Stimulated activated CD4-positive, alpha-beta T cell treated with anti-CD3 and anti-CD28 coated beads, Interleukin-12 subunit alpha, Interleukin-12 subunit beta, amount 100 ng/mL, for 4 hours (primary cell): ENCODE data around the gene DEFB132.

Experiments
- DNase-seq: peaks from one replicate; pipeline ENCODE4 v3.0.0-alpha.2; 2020

The DEFB132 gene

DNA sequence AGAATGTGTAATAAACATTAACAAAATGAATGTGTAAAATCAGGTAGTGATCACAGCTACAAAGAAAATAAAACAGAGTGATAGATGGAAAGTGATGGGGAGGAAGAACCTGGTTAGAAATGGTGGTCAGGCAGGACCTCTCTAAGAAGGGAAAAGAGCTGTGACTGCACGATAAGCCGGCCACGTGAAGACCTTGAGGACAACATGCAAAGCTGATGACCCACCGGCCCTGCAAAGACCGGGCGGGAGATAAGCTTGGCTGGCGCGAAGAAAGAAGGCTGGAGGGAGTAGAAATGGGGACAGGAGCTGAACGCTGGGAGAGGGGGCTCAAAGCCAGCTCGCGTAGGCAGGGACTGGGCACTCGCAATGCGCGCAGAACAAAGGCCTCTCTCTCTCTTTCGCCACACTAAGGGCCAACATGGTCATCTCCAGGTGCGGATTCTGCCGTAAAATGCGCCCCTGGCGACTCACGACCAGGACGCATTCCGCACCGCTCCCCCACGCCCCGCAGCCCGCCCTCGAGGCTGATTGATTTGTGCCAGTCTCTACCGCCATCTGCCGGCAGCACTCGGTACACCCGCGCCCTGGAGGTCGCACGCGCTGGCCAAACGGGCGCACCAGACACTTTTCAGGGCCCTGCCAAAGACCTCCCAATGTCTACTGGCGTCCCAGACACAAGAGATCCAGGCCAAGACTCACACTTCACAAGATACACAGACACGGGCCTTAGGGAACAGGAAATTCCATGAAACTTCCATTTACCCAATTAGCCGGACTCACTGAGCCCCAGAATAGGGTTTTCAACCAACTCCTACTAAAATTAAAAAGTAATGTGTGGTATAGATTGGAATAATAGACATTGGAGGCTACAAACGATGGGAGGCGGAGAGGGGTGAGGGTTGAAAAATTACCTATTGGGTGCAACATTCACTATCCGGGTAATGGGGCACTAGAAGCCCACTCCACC is 9.4 kb downstream of the DEFB132 start:
- DNase-seq: peak; percentile 89

DNA sequence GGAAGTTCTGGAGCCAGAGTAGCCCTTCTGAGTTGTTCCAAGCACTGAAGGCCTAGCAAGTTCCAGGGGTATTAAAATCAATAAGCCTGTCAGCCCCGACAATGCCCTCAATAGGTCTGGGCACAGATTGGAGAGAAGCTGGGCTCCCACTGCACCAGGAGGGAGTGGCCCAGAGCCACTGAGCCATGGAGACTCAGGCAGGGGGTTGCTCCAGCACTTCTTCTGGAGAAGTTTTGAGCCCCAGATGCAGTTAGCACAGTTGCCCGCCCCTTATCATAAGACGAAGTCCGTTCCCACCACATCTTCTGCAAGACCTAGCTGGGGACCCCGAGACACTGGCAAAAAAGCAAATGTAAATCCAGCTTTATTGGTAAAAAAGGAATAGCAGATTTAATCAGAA is 13.0 kb downstream of the DEFB132 start:
- DNase-seq: no peak

DNA sequence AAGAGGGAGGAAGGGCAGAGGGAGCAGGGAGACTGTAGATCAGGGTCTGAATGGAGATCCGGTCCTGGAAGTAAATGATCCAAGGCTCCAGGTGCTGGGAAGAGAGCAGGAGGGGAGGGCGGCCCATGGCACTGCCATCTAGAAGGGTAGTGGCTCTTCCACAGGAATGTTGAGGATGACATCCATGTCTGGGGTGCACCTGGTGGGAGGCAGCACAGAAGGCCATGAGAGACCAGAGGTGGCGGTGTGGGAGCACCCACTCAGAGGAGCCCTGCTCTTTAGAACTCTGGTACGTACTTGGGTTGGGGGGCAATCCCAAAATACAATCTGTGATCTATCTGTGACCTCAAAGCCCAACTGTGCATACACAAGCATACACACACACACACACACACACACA is 13.5 kb downstream of the DEFB132 start:
- no peak for DNase-seq

DNA sequence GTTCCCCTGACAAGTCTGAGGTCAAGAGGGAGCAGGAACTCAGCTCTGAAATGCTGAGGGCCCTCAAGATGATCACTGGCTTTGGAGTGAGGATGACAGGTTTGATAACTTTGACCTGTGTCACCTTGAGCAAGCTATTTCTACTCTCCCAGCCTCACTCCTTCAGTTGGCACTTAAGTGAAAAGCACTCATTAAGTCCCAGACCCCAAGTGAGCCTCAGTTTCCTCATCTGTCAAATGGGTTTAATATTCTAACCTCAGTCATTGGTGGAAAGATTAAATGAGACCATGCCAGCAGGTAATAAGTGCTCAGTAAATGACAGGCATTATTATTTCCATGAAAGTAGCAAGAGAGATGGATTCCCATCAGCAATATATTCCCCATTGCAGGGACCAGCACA is 14.0 kb downstream of the DEFB132 start:
- no peak for DNase-seq

DNA sequence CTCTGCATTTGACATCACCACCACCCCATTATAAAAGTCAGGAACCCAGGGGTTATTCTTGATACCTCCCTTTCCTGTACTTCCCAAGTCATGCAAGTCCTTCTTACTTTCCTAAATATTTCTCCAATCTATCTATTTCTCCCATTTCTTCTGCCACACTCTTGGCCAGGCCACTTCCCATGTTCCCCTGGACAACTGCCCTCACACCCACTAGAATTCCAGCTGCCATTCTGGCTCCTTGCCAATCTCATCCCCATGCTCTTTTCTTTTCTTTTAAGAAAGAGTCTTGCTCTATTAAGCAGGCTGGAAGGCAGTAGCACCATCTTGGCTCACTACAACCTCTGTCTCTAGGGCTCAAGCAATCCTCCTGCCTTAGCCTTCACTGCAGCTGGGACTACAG is 15.2 kb downstream of the DEFB132 start:
- DNase-seq: no peak

GRCh38 chr20:273884-274283 is 16.4 kb downstream of the DEFB132 start:
- DNase-seq: no peak

DNA sequence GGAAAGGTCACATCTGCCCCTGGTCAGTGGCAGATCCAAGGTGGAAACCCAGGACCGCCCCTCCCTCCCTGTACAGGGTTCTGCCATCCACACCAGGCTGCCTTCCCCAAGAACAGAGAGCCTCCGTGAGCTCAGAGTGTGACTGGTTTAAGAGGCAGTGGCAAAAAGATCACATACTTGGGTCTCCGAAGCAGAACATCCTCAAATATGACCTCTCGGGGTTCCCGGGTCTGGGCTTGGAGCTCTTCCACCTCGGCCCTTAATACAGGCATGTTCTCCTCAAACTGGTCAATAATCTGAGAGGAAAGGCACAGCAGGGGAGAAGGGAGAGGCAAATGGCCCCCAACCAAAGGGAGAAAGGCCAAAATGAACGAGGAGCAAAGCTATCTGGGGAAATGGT is 18.3 kb downstream of the DEFB132 start:
- no peak for DNase-seq

DNA sequence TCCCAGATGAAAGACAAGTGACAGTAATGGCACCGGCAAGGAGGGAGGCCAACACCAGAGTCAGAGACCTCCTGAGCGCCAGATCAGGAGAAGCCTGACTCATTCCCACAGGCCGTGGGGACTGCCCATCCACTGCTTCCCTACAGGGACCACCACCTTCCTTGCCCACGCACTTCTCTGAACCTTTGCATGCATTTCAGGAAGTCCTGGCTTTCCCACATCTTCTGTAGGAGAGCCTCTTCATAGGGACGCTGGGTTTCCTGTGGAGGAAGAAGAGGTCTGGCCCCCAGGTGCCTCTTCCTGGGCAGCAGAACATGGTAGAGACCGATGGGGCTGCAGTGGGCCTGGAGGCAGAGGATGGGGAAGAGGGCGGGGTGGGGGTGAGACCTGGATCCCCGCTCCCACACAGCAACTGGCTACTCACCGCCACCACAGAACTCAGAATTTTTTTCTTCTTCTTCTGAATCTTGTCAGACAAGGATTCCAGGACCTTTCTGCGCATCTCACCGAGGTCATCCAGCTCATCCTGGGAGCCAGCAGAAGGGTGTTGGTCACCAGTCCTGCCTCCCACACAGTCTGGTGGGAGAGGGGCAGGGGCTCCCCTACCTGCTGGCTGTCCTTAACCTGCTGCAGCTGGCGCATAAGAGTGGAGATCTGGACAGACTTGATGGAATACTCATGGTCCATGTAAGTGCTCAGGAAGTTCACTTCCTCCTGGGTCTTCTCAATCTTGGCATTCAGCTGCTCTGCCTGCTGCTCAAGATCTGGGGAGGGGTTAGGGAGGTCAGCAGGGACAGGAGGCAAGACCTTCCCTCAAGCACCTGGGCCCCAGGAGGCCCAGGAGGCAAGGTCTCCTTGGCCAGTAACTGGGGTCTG is 19.3 kb downstream of the DEFB132 start:
- DNase-seq: no peak

DNA sequence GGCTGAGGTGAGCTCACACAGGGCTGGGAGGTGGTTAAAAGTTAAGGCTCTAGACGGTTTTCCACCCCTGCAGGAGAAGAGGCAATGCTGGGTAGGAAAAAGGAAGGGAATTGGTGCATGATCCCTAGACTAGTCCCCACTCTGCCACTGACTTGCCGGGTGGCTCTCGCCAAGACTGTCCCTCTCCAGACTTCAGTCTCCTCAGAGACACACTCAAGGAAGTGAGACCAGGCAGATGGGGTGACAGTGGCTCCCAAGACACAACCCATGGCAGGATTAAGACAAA is 19.9 kb downstream of the DEFB132 start:
- no peak for DNase-seq

DNA sequence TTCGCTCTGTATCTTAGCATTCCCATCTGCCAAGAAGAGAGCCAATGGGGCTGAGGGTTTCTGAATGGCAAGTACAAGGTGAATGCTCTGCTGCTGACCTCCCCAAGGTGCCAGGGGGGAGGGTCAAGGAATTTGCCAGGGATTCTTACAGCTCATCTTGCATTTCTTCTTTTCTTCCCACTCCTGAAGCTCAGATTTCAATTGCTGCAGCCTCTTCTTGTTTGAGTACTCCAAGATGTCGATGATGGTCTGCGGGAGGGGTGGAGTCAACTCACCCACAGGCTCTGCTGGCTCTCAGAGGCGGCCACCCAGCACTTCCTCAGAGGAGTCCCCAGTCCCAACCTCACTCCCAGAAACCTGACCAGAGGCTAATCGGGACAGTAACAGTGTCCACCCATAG is 20.7 kb downstream of the DEFB132 start:
- no peak for DNase-seq

- DNase-seq: no peak
Observed at GRCh38 chr20:278607-279571, 21.4 kb downstream of the DEFB132 start.

DNA sequence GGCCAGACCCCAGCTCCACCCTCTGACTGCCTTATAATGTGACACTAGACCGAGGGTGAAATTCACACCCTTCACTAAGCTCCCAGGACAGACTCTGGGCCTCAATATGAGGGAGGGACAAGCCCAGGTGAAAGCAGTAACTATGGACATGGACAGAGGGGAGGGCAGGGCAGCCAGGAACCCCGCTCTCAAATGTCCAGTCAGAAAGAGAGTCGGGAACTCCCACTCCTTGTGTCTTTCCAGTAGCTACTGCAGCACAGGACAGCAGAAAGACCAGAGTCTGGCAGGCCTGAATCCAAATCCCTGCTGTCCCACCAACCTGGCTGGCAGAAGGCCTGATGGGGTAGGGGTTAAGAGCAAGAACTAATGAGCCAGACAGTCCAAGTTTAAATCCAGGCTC is 26.6 kb downstream of the DEFB132 start:
- no peak for DNase-seq

DNA sequence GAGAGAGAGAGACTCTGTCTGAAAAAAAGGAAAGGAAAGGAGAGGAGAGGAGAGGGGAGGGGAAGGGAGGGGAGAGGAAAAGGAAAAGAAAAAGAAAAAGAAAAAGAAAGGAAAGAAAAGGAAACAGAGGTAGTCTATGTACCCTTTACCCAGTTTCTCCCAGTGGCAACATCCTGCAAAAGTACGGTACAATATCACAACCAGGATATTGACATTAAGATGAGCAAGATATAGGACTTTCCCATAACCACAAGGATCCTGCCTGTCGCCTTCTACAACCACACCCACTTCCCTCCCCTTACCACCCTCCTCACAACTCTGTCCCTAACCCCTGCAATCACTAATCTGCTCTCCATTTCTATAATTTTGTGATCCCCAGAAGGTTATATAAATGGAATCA is 29.0 kb downstream of the DEFB132 start:
- no peak for DNase-seq

- DNase-seq: no peak
Observed at GRCh38 chr20:288956-289692, 31.6 kb downstream of the DEFB132 start.

GRCh38 chr20:289693-290083 is 32.2 kb downstream of the DEFB132 start:
- no peak for DNase-seq

DNA sequence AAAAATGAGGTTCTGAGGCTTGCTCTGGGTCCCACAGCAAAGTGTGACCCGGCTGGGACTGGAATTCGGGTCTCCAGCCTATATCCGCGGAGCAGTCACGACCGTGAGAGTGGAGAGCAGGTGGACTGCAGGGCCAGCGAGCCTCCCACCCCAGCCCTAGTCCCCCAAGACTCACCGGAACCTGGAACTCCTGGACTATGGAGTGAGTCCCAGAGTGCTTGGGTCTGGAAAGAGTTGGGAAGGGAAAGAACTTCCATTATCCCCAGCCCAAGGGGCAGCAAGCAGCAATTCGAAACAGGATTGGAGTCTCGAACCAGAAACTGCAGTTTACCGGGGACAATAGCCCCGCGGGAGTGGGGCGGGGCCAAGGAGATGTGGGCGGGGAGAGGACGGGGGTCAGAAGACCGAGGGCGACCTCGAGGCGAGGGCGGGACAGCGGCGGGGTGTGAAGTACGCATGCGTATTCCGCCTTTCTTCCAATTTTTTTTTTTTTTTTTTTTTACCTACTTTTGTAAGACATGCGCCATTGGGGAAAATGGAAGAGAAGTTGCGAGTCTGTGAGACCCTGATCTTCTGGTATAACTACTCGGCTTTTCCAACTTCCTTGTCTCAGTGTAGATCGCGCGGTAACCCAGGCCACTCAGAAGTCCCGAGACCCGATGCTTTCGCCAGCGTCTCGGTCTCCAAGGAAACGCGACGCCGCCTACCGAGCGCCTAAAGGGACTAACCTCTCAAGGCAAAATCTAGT is 32.7 kb downstream of the DEFB132 start, which contains the start of gene C20orf96:
Gene C20orf96, minus strand, starts transcription at position 667 of the 748 bp plus-strand sequence. Its CDS starts 140 bp downstream, at position 527.
- DNase-seq: peak; percentile 82

- no peak for DNase-seq
Observed at GRCh38 chr20:294602-295001, 37.1 kb downstream of the DEFB132 start.

GRCh38 chr20:295804-296203 is 38.3 kb downstream of the DEFB132 start:
- no peak for DNase-seq

GRCh38 chr20:297098-297924 is 39.8 kb downstream of the DEFB132 start, which contains the start of gene ZCCHC3:
Gene ZCCHC3, plus strand, starts transcription at chr20:297570. Its CDS starts 17 bp downstream, at chr20:297587.
- peak; percentile 81 for DNase-seq
